Measurements from ENCODE around the gene ASTE1. TPM values are rescaled to one million over a fixed set of nuclear protein-coding genes. Genes with fewer than 3 reads are reported as not detected.

The ASTE1 gene
- total and polyA plus RNA-seq, 2 of the 8 experiments (the other 6 are each of a cell fraction or from before 2014, with no cell fraction given): 6.4 TPM; not detected in 1

DNA sequence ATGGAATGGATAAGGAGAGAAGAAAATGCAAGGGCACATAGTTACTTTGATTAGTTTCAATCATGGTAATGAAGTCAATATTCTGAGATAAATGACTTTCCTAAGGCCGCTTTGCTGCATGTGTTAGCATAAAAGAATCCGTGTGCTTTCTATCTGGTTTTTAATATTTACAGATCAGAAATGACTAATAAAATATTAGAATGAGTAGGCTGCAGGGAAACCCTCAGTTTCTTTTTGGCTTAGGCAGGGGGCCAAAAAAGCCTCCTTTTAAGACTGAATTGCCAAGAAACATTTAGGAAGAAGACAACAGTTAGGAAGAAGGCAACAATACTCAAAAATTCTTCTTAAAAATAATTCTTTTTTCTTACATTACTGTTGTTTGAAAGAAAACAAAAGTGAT lies 11.7 kb upstream of the ASTE1 start:
- no peak for TF ChIP-seq MAFK (IDR thresholded peaks at IDR 0.05; ENCODE audit: low read depth, low read length)
- TF ChIP-seq RXRA (IDR thresholded peaks at IDR 0.05; ENCODE audit: insufficient read depth, low read depth, low read length): no peak
- TF ChIP-seq, protein P1, sequence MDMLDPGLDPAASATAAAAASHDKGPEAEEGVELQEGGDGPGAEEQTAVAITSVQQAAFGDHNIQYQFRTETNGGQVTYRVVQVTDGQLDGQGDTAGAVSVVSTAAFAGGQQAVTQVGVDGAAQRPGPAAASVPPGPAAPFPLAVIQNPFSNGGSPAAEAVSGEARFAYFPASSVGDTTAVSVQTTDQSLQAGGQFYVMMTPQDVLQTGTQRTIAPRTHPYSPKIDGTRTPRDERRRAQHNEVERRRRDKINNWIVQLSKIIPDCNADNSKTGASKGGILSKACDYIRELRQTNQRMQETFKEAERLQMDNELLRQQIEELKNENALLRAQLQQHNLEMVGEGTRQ (IDR thresholded peaks at IDR 0.05; ENCODE audit: low read length): no peak
- TF ChIP-seq JUN (IDR thresholded peaks at IDR 0.05; ENCODE audit: low read depth, low read length): no peak
- TF ChIP-seq POU5F1 (IDR thresholded peaks at IDR 0.05; ENCODE audit: low read depth, low read length): no peak
- H2BK15ac ChIP-seq (ENCODE audit: low read length): no peak overlapping the region

More for the DNA sequence above, 11.7 kb upstream of the ASTE1 start:
- CTCF ChIA-PET (ENCODE audit: partially characterized antibody): interaction anchor here (2.7 kb wide), 1 partner anchor 9 kb away, joined by 12 read pairs; no protein-coding TSS in a partner anchor
- H3K4me2 ChIP-seq (ENCODE audit: insufficient read depth in 1 of 2, low read depth in 2 of 2, low read length in 2 of 2): no peak overlapping the region
- no peaks in the 10 kb centered on the region for H3K27me3 ChIP-seq (replicated peaks in 1 of 4; ENCODE audit: control insufficient read depth in 3 of 4, extremely low read depth in 1 of 4, insufficient read depth in 3 of 4, low read length in 3 of 4)
- H3K4me1 ChIP-seq (replicated peaks in 1 of 4; ENCODE audit: control insufficient read depth in 3 of 4, insufficient read depth in 4 of 4, low read length in 3 of 4): peaks cover 0 to 3% (median 1%) of the 10 kb centered on the region in 4 experiments; a peak in 2 of 7 replicates
- no peak overlapping the region for H4K91ac ChIP-seq (replicated peaks; ENCODE audit: insufficient read length, low read length)
- no peaks in the 10 kb centered on the region; a peak in 1 of 4 replicates for H3K9me3 ChIP-seq (ENCODE audit: insufficient read depth in 2 of 2, low read depth in 1 of 2, low read length in 1 of 2)
- no peak overlapping the region for H2BK20ac ChIP-seq (ENCODE audit: low read length)
- POLR2A ChIA-PET (ENCODE audit: partially characterized antibody): no interaction called here
- H3K4me3 ChIP-seq (ENCODE audit: extremely low read depth in 1 of 4, insufficient read depth in 2 of 4, low read depth in 3 of 4, low read length in 4 of 4): no peak overlapping the region
- H3K79me2 ChIP-seq (ENCODE audit: control insufficient read depth in 1 of 2, insufficient read depth in 2 of 2, low read length in 2 of 2): no peaks in the 10 kb centered on the region
- no peak overlapping the region for H3K18ac ChIP-seq (ENCODE audit: extremely low read depth, low read length)
- H4K8ac ChIP-seq (ENCODE audit: extremely low read depth, insufficient read depth, low read length): no peak overlapping the region
- H3K27ac ChIP-seq (ENCODE audit: low read depth, low read length): no peak overlapping the region
- H3K4ac ChIP-seq (replicated peaks; ENCODE audit: insufficient read length, low read depth, low read length): no peak overlapping the region
- H2BK5ac ChIP-seq (ENCODE audit: low read depth, low read length): no peak overlapping the region
- no peak overlapping the region for H3K56ac ChIP-seq (replicated peaks; ENCODE audit: insufficient read length, low read depth, low read length)
- no peak overlapping the region for H3K23ac ChIP-seq (ENCODE audit: insufficient read length)
- DNase-seq (ENCODE audit: low read depth in 1 of 2, low spot score in 2 of 2) (no peak), FAIRE-seq (no peak)
- no peaks in the 10 kb centered on the region for H3K36me3 ChIP-seq (ENCODE audit: control insufficient read depth in 2 of 4, insufficient read depth in 4 of 4, low read length in 3 of 4)
- no peaks in the 10 kb centered on the region for H4K20me1 ChIP-seq (replicated peaks in 1 of 2; ENCODE audit: control insufficient read depth in 1 of 2, insufficient read depth in 2 of 2, low read length in 2 of 2)
- no peak overlapping the region for H2AFZ ChIP-seq (ENCODE audit: low read length)
- H2BK12ac ChIP-seq (ENCODE audit: low read depth, low read length): no peak overlapping the region
- H3K14ac ChIP-seq (ENCODE audit: insufficient read length): no peak overlapping the region
- H2BK120ac ChIP-seq (replicated peaks; ENCODE audit: low read depth, low read length): no peak overlapping the region
- WGBS, 2 experiments (ENCODE audit: extremely low coverage in 1 of 2, insufficient coverage in 1 of 2, insufficient read length in 1 of 2, insufficient replicate concordance in 2 of 2, low coverage in 1 of 2, low lambda C conversion rate in 2 of 2, missing lambda C conversion rate in 1 of 2): 93% methylated on average over 2 of the region's 2 CpGs; no CpG with 5 or more reads in 1 of the 2 experiments
- H2AK5ac ChIP-seq (ENCODE audit: low read depth, low read length): no peak overlapping the region
- H4K5ac ChIP-seq (ENCODE audit: insufficient read length, low read depth, low read length): no peak overlapping the region
- H3K9ac ChIP-seq (replicated peaks in 1 of 4; ENCODE audit: extremely low read depth in 1 of 4, low read depth in 3 of 4, low read length in 3 of 4): no peak overlapping the region
- H3K79me1 ChIP-seq (ENCODE audit: low read depth, low read length): no peaks in the 10 kb centered on the region
- no peaks in the 10 kb centered on the region for H3K23me2 ChIP-seq (ENCODE audit: low read depth, low read length)
